MCF 10A (cell line): Measurements from ENCODE around the gene PRPF18. TPM values are rescaled to one million over a fixed set of nuclear protein-coding genes. Genes with fewer than 3 reads are reported as not detected.
A peak's percentile ranks its signal among the peaks of the same experiment; 100 is the strongest.

Source experiments
- BruUV-seq: library from RNA; stranded (reverse); fragments of 400-500 nt; replicated peaks from 2 replicates; lab custom pipeline; 2021; lab: Mats Ljungman, UMichigan
- CTCF ChIA-PET: fragments of 300-600 bp; sonication (Branson Sonifier 250); formaldehyde crosslinking; extraction: SDS; loops from one replicate; lab custom pipeline; 2021; ENCODE audit warnings: antibody characterized with exemption, inconsistent platforms; lab: Yijun Ruan, JAX
- POLR2A ChIA-PET: fragments of 300-600, 350-650 bp; sonication (Branson Sonifier 250); formaldehyde crosslinking; extraction: SDS; loops from one replicate; lab custom pipeline; 2020; ENCODE audit warnings: antibody characterized with exemption, inconsistent platforms; lab: Yijun Ruan, JAX
- DNase-seq: peaks from one replicate; pipeline ENCODE4 v3.0.0-alpha.2; 2018; ENCODE audit not compliant: unreplicated experiment
- H3K27ac Mint-ChIP-seq: one replicate; pipeline ENCODE4 v1.8.0; 2022; ENCODE audit warnings: mild to moderate bottlenecking, low read depth, mixed read lengths; ENCODE audit not compliant: unreplicated experiment
- H3K27me3 Mint-ChIP-seq: one replicate; pipeline ENCODE4 v1.8.0; 2022; ENCODE audit warnings: mixed read lengths; ENCODE audit not compliant: insufficient read depth, unreplicated experiment
- H3K36me3 Mint-ChIP-seq: one replicate; pipeline ENCODE4 v1.8.0; 2022; ENCODE audit warnings: mild to moderate bottlenecking, moderate library complexity, mixed read lengths; ENCODE audit not compliant: insufficient read depth, unreplicated experiment
- H3K4me1 Mint-ChIP-seq: one replicate; pipeline ENCODE4 v1.8.0; 2022; ENCODE audit warnings: mixed read lengths; ENCODE audit not compliant: insufficient read depth, unreplicated experiment
- H3K4me3 Mint-ChIP-seq: one replicate; pipeline ENCODE4 v1.8.0; 2022; ENCODE audit warnings: mild to moderate bottlenecking, moderate library complexity, mixed read lengths; ENCODE audit not compliant: unreplicated experiment
- H3K9me3 Mint-ChIP-seq: one replicate; pipeline ENCODE4 v1.8.0; 2022; ENCODE audit warnings: mixed read lengths; ENCODE audit not compliant: unreplicated experiment
- intact Hi-C: fragments of 100-400 bp; cut with micrococcal nuclease; formaldehyde crosslinking; loops from 2 replicates; pipeline ENCODE4 v1.14.1; 2022
- total RNA-seq: library from RNA; stranded (reverse); gene quantifications from 2 replicates; pipeline ENCODE4 v1.2.3, GENCODE V29; 2022
- TF ChIP-seq, protein P1 (sequence below): fragments of 200-600 bp; IDR thresholded peaks from one replicate; pipeline ENCODE4 v1.8.0; 2022; ENCODE audit warnings: antibody characterized with exemption, mild to moderate bottlenecking; ENCODE audit not compliant: unreplicated experiment

Gene PRPF18
- total RNA-seq, 1 experiment from 2014 or later = 27.8 TPM

DNA sequence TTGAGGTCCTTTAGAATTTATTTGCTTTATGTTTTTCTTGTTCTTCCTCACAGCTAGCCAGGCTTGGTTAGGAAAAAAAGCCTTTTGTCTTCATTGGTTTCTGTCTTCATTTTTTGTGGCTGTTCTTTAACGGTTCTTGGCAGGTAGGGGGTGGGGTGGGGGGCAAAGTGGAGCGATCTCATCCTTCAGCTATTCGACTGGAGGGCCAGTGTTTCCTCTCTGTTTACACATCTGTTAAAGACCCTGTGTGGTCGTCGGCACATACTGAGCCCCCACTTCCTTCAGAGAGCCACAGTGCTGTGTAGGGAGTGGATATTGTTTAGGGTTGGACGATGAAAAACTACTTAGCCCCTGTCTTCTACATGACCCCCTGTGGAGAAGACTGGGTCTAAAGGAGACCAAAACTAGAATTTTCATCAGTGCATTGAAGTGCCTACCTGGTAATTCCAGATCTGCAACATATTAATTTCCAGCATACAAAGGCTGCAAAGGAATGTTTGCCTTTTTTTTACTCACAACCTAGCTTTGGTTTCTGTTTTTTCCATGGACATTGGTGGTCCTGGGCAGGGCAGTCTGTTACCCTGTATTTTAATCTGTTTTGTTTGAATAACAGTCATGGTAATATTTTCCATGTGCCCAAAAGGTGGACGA, 29.0 kb downstream of the PRPF18 start:
- BruUV-seq = no TSS peak
- H3K36me3 Mint-ChIP-seq = peaks cover 75% of the 10 kb centered on the region
- H3K9me3 Mint-ChIP-seq = no peaks in the 10 kb centered on the region
- H3K27ac Mint-ChIP-seq = peak overlapping the region; percentile 19
- no peak for DNase-seq
- ChIA-PET POLR2A (no interaction called here), CTCF (interaction anchor here (0.7 to 1.3 kb wide), 8 partner anchors 10 to 168 kb away, joined by 3 to 6 read pairs (median 3); no protein-coding TSS in a partner anchor)
- no peak overlapping the region for H3K4me3 Mint-ChIP-seq
- intact Hi-C loops = no loop called here
- H3K4me1 Mint-ChIP-seq = peaks cover 22% of the 10 kb centered on the region
- no peaks in the 10 kb centered on the region for H3K27me3 Mint-ChIP-seq
- TF ChIP-seq, protein P1, sequence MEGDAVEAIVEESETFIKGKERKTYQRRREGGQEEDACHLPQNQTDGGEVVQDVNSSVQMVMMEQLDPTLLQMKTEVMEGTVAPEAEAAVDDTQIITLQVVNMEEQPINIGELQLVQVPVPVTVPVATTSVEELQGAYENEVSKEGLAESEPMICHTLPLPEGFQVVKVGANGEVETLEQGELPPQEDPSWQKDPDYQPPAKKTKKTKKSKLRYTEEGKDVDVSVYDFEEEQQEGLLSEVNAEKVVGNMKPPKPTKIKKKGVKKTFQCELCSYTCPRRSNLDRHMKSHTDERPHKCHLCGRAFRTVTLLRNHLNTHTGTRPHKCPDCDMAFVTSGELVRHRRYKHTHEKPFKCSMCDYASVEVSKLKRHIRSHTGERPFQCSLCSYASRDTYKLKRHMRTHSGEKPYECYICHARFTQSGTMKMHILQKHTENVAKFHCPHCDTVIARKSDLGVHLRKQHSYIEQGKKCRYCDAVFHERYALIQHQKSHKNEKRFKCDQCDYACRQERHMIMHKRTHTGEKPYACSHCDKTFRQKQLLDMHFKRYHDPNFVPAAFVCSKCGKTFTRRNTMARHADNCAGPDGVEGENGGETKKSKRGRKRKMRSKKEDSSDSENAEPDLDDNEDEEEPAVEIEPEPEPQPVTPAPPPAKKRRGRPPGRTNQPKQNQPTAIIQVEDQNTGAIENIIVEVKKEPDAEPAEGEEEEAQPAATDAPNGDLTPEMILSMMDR = no peak

DNA sequence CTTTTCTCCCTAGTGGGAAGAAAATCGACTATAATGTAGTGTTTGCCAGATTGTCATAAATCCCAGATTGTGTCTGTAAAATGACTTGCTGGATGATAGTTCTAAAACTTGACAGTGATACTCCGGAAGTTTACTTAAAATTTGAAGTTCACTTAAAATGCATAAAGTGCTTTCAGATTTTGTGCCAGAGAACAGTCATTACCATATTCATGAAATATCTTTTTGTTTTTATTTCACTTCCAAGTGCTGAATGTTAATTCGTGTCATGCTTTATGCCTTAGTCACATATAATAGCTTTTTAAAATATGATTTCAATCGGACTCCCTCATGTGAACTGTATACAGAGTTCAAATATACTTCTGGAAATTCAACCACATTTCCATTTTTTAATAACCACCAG, 30.4 kb downstream of the PRPF18 start:
- Mint-ChIP-seq H3K4me1 (peaks cover 22% of the 10 kb centered on the region), H3K27ac (no peak overlapping the region), H3K9me3 (no peaks in the 10 kb centered on the region), H3K4me3 (no peak overlapping the region), H3K36me3 (peaks cover 76% of the 10 kb centered on the region), H3K27me3 (no peaks in the 10 kb centered on the region)
- ChIA-PET POLR2A (interaction anchor here (0.7 to 1.3 kb wide), 3 partner anchors 9 to 16 kb away, joined by 3 read pairs; no protein-coding TSS in a partner anchor), CTCF (interaction anchor here (0.6 to 1.5 kb wide), 3 partner anchors 43 to 177 kb away, joined by 3 to 4 read pairs (median 4); no protein-coding TSS in a partner anchor)
- BruUV-seq = no TSS peak
- intact Hi-C loops = no loop called here
- TF ChIP-seq, protein P1 = no peak
- DNase-seq = no peak

DNA sequence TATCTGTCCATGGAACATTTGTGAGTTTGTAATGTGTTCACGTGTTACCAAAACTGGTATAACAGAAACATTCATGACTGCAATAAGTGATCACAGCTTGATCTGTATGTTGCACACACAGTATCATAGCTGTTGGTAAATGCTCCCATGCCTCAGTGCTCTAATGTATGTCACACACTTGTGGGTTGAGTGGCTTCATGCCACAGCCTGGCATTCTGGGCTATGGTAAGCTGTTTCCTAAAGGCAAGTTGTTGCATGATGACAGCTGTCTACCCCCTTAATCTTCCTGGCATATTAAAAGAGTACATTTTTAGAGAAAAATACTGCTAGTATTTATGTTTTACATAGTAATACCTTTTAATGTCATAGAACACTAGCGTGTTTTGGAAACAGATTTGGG, 35.2 kb downstream of the PRPF18 start:
- intact Hi-C loops = no loop called here
- no peak for DNase-seq
- Mint-ChIP-seq H3K36me3 (peaks cover 48% of the 10 kb centered on the region), H3K4me1 (no peaks in the 10 kb centered on the region), H3K27me3 (no peaks in the 10 kb centered on the region), H3K4me3 (no peak overlapping the region), H3K9me3 (no peaks in the 10 kb centered on the region), H3K27ac (no peak overlapping the region)
- CTCF ChIA-PET = interaction anchor here (0.6 to 1.0 kb wide), 3 partner anchors 8 to 929 kb away, joined by 3 read pairs; no protein-coding TSS in a partner anchor
- POLR2A ChIA-PET = interaction anchor here (0.7 kb wide), 1 partner anchor 22 kb away, joined by 3 read pairs; no protein-coding TSS in a partner anchor
- TF ChIP-seq, protein P1 = no peak
- BruUV-seq = no TSS peak

DNA sequence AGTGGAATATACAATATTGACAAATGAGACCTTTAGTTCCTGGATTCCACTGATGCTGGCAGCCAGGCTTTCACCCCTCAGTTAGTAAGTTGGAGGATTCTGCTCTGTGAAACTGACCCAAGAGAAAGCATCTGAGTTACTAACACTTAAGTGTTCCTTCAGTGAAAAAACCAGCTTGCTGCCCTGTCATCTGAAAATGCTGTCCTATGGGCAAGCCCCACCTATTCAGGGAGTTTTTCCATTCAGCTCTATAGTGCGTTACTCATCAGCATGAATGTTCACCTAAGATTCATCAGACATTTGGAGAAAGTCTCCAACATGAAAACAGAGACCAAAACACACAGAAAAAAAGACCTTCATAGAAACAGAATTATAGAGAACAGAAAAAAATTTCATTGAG, 37.9 kb downstream of the PRPF18 start:
- no peak overlapping the region for H3K27ac Mint-ChIP-seq
- CTCF ChIA-PET = interaction anchor here (0.7 kb wide), 1 partner anchor 176 kb away, joined by 3 read pairs; no protein-coding TSS in a partner anchor
- no peak for DNase-seq

More for the DNA sequence above, 37.9 kb downstream of the PRPF18 start:
- TF ChIP-seq, protein P1 = no peak
- POLR2A ChIA-PET = no interaction called here
- Mint-ChIP-seq H3K9me3 (no peaks in the 10 kb centered on the region), H3K4me3 (no peak overlapping the region), H3K27me3 (no peaks in the 10 kb centered on the region), H3K36me3 (peaks cover 29% of the 10 kb centered on the region), H3K4me1 (no peaks in the 10 kb centered on the region)
- intact Hi-C loops = no loop called here
- no TSS peak for BruUV-seq
